Measurements from ENCODE around the gene SART1. TPM values are rescaled to one million over a fixed set of nuclear protein-coding genes. Genes with fewer than 3 reads are reported as not detected.

Gene SART1
- total RNA-seq, 4 donors from 2014 or later: 49.6 to 73.7 (median 62.3) TPM

GRCh38 chr11:65976216-65977176 is 15.0 kb downstream of the SART1 start:
- Histone ChIP-seq H3K27me3 (no peaks in the 10 kb centered on the region), H3K4me1 (no peaks in the 10 kb centered on the region), H3K4me3 (no peak overlapping the region), H3K36me3 (peaks cover 3 to 82% (median 26%) of the 10 kb centered on the region in 3 donors), H3K27ac (no peak overlapping the region), H3K9me3 (no peaks in the 10 kb centered on the region)
- TF ChIP-seq POLR2A (IDR thresholded peaks at IDR 0.05) (no peak), CTCF (IDR thresholded peaks at IDR 0.05) (no peak), EP300 (IDR thresholded peaks at IDR 0.05) (no peak)
- DNase-seq (ENCODE audit: low spot score in 2 of 2): no peak
- WGBS, 2 donors: 80% methylated on average over 40 to 43 of the region's 43 CpGs

GRCh38 chr11:65977621-65978390 is 16.3 kb downstream of the SART1 start:
- WGBS, 2 donors: 89 to 90% methylated on average over 26 to 28 of the region's 29 CpGs
- no peaks in the 10 kb centered on the region for H3K9me3 ChIP-seq
- no peaks in the 10 kb centered on the region for H3K4me1 ChIP-seq
- no peak for DNase-seq (ENCODE audit: low spot score in 2 of 2)
- H3K27me3 ChIP-seq: no peaks in the 10 kb centered on the region
- H3K36me3 ChIP-seq: peaks cover 3 to 70% (median 26%) of the 10 kb centered on the region in 3 donors
- no peak overlapping the region for H3K4me3 ChIP-seq
- TF ChIP-seq EP300 (IDR thresholded peaks at IDR 0.05) (no peak), CTCF (IDR thresholded peaks at IDR 0.05) (no peak), POLR2A (IDR thresholded peaks at IDR 0.05) (no peak)
- no peak overlapping the region for H3K27ac ChIP-seq

- no peak overlapping the region for H3K4me3 ChIP-seq
- H3K36me3 ChIP-seq: peaks cover 1 to 65% (median 26%) of the 10 kb centered on the region in 3 donors
- TF ChIP-seq POLR2A (IDR thresholded peaks at IDR 0.05) (no peak), EP300 (IDR thresholded peaks at IDR 0.05) (no peak), CTCF (IDR thresholded peaks at IDR 0.05) (no peak)
- DNase-seq (ENCODE audit: low spot score in 2 of 2): no peak
- no peaks in the 10 kb centered on the region for H3K9me3 ChIP-seq
- no peaks in the 10 kb centered on the region for H3K27me3 ChIP-seq
- no peaks in the 10 kb centered on the region for H3K4me1 ChIP-seq
- H3K27ac ChIP-seq: no peak overlapping the region
- WGBS, 2 donors: 91 to 92% methylated on average over 28 to 33 of the region's 34 CpGs
These were observed 17.1 kb downstream of the SART1 start for GRCh38 chr11:65978391-65979238.

- no peaks in the 10 kb centered on the region for H3K4me1 ChIP-seq
- DNase-seq (ENCODE audit: low spot score in 2 of 2): no peak
- no peak overlapping the region for H3K27ac ChIP-seq
- 78 to 93% methylated on average over 10 of the region's 10 CpGs for WGBS, 2 donors
- H3K27me3 ChIP-seq: no peaks in the 10 kb centered on the region
- no peaks in the 10 kb centered on the region for H3K9me3 ChIP-seq
- TF ChIP-seq POLR2A (IDR thresholded peaks at IDR 0.05): no peak
- no peak for TF ChIP-seq EP300 (IDR thresholded peaks at IDR 0.05)
- no peak for TF ChIP-seq CTCF (IDR thresholded peaks at IDR 0.05)
- peaks cover 0 to 67% (median 26%) of the 10 kb centered on the region in 3 donors for H3K36me3 ChIP-seq
- H3K4me3 ChIP-seq: no peak overlapping the region
These were observed 17.8 kb downstream of the SART1 start for GRCh38 chr11:65979261-65979759.

Measured in tibial nerve (tissue), 4 donors.